ENCODE measurements around the gene NOL4. TPM values are rescaled to one million over a fixed set of nuclear protein-coding genes. Genes with fewer than 3 reads are reported as not detected.

Gene NOL4
- total and polyA plus RNA-seq, 7 donors: 0.16 to 1.4 (median 0.64) TPM; not detected in 1

GRCh38 chr18:34223893-34224422, 755 bp downstream of the NOL4 start:
- intact Hi-C loops (cut with DNase I): no loop called here
- no peak overlapping the region for H3K27ac ChIP-seq
- H3K4me3 ChIP-seq: peak overlapping the region; percentile 18 to 54 (median 41)
- H3K36me3 ChIP-seq: no peaks in the 10 kb centered on the region
- WGBS, 2 donors: 4% methylated on average over 11 of the region's 11 CpGs
- H3K9me3 ChIP-seq: no peaks in the 10 kb centered on the region
- H3K27me3 ChIP-seq: peaks cover 5 to 65% (median 28%) of the 10 kb centered on the region in 3 donors
- H3K4me1 ChIP-seq: peaks cover 0 to 36% (median 36%) of the 10 kb centered on the region in 4 donors
- no peak for DNase-seq
- TF ChIP-seq POLR2AphosphoS5 (IDR thresholded peaks at IDR 0.05) (no peak), EP300 (IDR thresholded peaks at IDR 0.05) (no peak), POLR2A (IDR thresholded peaks at IDR 0.05) (no peak)
- TF ChIP-seq, protein P1, sequence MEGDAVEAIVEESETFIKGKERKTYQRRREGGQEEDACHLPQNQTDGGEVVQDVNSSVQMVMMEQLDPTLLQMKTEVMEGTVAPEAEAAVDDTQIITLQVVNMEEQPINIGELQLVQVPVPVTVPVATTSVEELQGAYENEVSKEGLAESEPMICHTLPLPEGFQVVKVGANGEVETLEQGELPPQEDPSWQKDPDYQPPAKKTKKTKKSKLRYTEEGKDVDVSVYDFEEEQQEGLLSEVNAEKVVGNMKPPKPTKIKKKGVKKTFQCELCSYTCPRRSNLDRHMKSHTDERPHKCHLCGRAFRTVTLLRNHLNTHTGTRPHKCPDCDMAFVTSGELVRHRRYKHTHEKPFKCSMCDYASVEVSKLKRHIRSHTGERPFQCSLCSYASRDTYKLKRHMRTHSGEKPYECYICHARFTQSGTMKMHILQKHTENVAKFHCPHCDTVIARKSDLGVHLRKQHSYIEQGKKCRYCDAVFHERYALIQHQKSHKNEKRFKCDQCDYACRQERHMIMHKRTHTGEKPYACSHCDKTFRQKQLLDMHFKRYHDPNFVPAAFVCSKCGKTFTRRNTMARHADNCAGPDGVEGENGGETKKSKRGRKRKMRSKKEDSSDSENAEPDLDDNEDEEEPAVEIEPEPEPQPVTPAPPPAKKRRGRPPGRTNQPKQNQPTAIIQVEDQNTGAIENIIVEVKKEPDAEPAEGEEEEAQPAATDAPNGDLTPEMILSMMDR (IDR thresholded peaks at IDR 0.05): no peak

GRCh38 chr18:34223164-34223892, 1.4 kb downstream of the NOL4 start:
- H3K27me3 ChIP-seq: peaks cover 5 to 65% (median 28%) of the 10 kb centered on the region in 3 donors
- no peak overlapping the region for H3K27ac ChIP-seq
- DNase-seq: no peak
- H3K9me3 ChIP-seq: no peaks in the 10 kb centered on the region
- H3K36me3 ChIP-seq: no peaks in the 10 kb centered on the region
- peak overlapping the region; percentile 27 to 54 (median 39) for H3K4me3 ChIP-seq
- intact Hi-C loops (cut with DNase I): no loop called here
- TF ChIP-seq POLR2AphosphoS5 (IDR thresholded peaks at IDR 0.05) (no peak), EP300 (IDR thresholded peaks at IDR 0.05) (no peak), POLR2A (IDR thresholded peaks at IDR 0.05) (no peak)
- TF ChIP-seq, protein P1 (IDR thresholded peaks at IDR 0.05): no peak
- H3K4me1 ChIP-seq: peaks cover 0 to 36% (median 36%) of the 10 kb centered on the region in 4 donors
- 2% methylated on average over 51 of the region's 51 CpGs for WGBS, 2 donors

DNA sequence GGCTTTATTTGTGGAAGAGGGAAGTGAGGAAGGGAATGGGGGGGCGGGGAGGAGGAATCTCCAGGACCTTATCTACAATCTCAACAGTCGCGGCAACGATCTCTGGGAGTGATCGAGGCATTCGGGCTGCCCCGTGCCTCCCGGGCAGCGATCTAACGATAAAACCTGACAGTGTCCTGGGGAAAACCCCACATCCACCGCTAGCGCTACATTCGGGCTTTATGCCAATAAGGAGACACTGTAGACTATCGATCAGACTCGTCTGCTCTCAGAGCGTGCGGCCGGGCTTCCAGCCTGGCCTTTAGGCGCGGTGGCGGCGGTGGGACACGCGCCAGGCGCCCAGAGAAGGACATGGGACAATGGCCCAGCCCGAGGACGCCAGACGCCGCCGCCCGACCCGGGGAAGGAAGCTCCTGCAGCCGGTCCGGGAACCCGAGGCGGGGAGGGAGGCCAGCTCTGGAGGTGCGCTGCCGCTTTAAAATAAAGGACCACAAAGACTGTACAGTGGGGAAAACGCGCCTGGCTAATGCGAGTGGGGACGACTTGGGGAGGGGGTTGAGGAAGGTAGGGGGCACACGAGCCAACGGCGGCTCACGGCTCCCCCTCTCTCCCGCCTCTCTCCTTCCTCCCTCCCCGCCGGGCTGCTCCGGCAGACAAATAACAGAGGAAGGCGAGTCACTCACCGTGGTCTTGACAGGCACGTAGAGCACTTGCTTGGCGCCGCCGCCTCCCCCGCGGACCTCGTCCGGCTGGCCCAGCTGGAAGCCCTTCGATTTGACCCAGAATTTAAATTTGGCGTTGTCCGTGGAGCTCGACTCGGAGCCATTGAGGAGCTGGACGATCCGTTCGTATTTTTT, 2.2 kb downstream of the NOL4 start:
- peak; percentile 64 for DNase-seq
- H3K4me3 ChIP-seq: peak overlapping the region; percentile 27 to 54 (median 39)
- 1 to 2% methylated on average over 68 of the region's 68 CpGs for WGBS, 2 donors
- H3K9me3 ChIP-seq: no peaks in the 10 kb centered on the region
- no peaks in the 10 kb centered on the region for H3K36me3 ChIP-seq
- H3K27ac ChIP-seq: no peak overlapping the region
- TF ChIP-seq, protein P1 (IDR thresholded peaks at IDR 0.05): no peak
- no peak for TF ChIP-seq POLR2AphosphoS5 (IDR thresholded peaks at IDR 0.05)
- no peak for TF ChIP-seq EP300 (IDR thresholded peaks at IDR 0.05)
- TF ChIP-seq POLR2A (IDR thresholded peaks at IDR 0.05): no peak
- intact Hi-C loops (cut with DNase I): no loop called here
- H3K27me3 ChIP-seq: peaks cover 5 to 65% (median 28%) of the 10 kb centered on the region in 3 donors
- H3K4me1 ChIP-seq: peaks cover 0 to 36% (median 36%) of the 10 kb centered on the region in 4 donors

DNA sequence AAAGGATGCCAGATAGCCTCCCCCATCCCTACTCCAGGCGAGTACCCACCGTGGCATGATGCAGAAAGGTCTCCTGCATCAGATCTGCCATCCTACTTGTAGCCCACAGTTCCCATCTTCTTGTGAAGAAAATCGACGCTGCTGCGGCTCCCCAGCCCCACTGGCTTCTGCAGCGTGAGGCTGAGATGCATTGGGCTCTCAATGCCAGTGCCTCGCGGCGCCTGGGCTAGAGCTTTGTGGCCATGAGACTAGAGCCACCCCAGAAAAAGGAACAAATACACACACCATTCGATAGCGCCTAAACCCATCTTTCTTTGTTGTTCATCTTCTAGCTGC, 2.8 kb downstream of the NOL4 start:
- peaks cover 0 to 36% (median 36%) of the 10 kb centered on the region in 4 donors for H3K4me1 ChIP-seq
- H3K27me3 ChIP-seq: peaks cover 5 to 62% (median 28%) of the 10 kb centered on the region in 3 donors
- no peak for DNase-seq
- TF ChIP-seq POLR2AphosphoS5 (IDR thresholded peaks at IDR 0.05): no peak
- TF ChIP-seq, protein P1 (IDR thresholded peaks at IDR 0.05): no peak
- no peak for TF ChIP-seq POLR2A (IDR thresholded peaks at IDR 0.05)
- no peak for TF ChIP-seq EP300 (IDR thresholded peaks at IDR 0.05)
- WGBS, 2 donors: 3 to 5% methylated on average over 11 of the region's 11 CpGs
- H3K9me3 ChIP-seq: no peaks in the 10 kb centered on the region
- peak overlapping the region in 3 of 4 donors; percentile 33 to 54 (median 45) for H3K4me3 ChIP-seq
- H3K36me3 ChIP-seq: no peaks in the 10 kb centered on the region
- intact Hi-C loops (cut with DNase I): no loop called here
- no peak overlapping the region for H3K27ac ChIP-seq

Measured in sigmoid colon (tissue), 7 donors.